Epidermal melanocyte (primary cell): ENCODE measurements around the gene TUBA4B.
A peak's percentile ranks its signal among the peaks of the same experiment; 100 is the strongest.
"Not testable (repeated sequence)": the region's sequence is repeated elsewhere in the genome, so short reads cannot be mapped to it uniquely, and the experiment has no call there.

Experiments used
- DNase-seq: peaks from one replicate; pipeline ENCODE4 v3.0.0; 2011; ENCODE audit warnings: low spot score; ENCODE audit not compliant: insufficient read length

TUBA4B gene

DNA sequence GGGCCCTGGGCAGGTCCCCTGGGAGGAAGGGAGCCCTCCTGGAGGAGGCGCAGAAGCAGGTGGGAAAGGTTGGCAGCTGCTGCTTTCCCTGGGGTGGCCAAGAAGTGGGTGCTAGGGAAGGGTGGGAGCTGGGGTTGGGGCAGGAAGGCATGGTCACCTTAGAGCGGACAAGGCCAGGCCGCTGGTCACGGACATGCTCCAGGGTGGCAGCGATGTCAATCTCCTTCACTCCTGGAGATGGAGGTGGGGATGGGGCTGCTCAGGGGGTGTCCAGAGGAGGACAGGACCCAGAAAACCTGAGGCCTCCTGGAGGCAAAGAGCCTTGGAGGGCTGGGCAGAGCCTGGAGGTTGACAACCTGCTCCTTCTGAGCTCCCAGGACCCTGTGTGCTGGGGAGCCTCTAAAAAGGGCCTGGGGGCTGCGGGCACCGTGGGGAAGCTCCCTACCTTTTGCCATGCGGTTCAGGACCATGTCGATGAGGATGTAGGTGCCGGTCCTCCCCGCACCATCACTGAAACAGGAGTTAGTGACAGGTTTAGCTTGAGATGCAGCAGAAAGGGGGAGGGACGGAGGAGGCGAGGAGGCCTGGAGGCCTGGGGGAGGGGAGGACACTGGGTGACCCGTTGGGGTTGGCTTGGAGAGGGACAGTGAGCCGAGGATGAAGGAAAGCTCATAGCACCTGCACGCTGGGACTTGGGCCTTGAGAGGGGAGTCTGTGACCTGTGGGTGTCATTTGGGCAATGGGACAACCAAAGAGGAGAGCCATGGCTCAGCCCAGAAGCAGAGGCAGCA, 37.5 kb downstream of the TUBA4B start:
- no peak for DNase-seq

DNA sequence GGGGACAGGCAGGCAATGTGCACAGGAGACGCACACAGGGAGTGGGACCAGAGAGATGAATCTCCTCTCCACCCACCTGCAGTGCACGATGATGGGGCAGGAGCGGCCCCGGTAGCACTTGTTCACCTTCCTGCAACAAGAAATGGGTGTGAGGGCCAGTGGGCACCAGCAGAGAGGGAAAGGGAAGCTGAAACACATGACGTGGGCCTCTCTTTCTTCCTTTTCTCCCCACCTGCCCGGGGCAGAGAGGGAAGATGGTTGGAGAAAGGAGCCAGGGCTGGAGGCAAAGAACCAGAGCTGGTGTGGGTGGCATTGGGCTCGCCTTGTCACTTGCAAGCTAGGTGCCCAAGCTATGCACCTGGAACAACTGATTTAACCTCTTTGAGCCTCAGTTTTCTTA, 38.4 kb downstream of the TUBA4B start:
- no peak for DNase-seq

- no peak for DNase-seq
Measured at GRCh38 chr2:219291910-219292490, 39.0 kb downstream of the TUBA4B start.

DNA sequence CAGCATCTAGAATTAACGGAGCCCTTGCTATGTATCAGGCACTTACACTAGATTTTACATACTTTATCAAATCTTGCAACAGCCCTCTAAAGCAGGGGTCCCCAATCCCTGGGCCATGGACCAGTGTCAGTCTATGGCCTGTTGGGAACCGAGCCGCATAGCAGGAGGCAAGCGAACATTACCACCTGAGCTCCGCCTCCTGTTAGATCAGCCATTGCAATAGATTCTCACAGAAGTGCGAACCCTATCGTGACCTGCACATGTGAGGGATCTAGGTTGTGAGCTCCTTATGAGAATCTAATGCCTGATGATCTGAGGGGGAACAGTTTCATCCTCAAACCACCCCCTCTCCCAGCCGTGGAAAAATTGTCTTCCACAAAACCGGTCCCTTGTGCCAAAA, 39.6 kb downstream of the TUBA4B start:
- no peak for DNase-seq

GRCh38 chr2:219293736-219294231, 40.7 kb downstream of the TUBA4B start:
- DNase-seq: no peak

DNA sequence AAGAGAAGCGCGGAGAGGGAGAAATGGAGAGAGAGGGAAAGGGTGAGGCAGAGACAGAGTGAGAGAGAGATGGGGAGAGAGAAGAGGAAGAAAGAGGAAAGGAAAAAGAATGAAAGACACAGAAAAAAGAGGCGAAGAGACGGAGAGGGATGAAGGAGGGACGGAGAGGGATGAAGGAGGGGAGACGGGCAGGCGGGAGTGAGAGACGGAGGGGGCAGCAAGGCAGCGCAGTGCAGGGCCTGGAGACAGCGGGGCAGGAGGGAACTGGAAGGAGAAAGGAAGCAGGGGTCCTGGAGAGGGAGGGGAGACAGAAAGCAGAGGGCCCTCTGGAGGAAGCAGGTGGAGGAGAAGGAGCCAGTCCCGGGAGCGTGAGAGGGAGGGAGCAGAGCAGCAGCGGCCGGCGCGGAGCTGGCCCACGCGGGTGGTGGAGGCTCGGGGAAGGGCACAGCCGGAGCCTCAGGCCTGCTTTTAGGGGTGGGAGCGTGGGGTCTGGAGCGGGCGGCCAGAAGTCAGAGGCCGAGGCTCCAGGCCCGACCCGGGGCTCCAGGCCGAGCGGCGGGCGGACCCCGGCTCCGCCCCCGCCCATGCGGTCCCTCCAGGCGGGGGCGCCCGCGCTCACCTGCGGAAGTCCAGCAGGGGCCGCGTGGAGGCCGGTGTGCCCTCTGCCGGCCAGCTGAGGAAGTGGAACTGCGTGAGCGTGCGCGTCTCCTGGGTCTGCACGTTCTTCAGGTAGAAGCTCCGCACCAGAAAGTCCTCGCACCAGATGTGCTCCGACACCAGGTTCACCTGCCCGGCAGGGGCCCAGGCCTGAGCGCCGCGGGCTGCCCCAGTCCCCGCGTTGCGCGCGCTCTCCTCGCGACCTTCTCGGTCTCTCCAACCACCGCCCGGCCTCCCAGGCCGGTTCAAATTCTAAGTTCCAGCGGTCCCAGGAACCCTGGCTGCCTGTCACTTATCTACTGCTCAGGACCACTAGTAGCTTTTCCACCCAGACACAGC, 41.6 kb downstream of the TUBA4B start:
- DNase-seq: peak; percentile 92

- no peak for DNase-seq
Measured at GRCh38 chr2:219296142-219296541, 43.1 kb downstream of the TUBA4B start.

- no peak for DNase-seq
Measured at GRCh38 chr2:219296631-219297391, 43.8 kb downstream of the TUBA4B start.

GRCh38 chr2:219297766-219298456, 44.9 kb downstream of the TUBA4B start:
- no peak for DNase-seq

- DNase-seq: peak; percentile 92
Measured at GRCh38 chr2:219298759-219299371, 45.8 kb downstream of the TUBA4B start.

DNA sequence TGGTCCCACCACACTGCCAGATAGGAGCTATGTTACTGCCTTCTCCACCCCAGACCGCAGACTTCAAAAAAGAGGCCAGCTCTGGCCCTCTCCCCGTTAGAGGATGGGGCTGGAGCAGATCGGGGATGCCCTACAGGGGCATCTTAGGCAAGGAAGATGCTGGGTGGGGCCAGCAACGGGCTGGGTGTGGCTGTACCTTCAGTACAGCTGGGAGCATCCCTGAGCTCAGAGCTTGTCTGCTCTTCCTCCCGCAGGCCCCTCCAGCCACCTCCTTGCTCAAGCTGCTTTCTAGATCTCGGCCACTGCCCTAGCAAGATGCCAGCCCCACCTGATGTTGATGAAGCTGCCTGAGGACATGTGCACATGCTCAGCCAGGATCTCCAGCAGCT, 46.3 kb downstream of the TUBA4B start:
- DNase-seq: no peak

DNA sequence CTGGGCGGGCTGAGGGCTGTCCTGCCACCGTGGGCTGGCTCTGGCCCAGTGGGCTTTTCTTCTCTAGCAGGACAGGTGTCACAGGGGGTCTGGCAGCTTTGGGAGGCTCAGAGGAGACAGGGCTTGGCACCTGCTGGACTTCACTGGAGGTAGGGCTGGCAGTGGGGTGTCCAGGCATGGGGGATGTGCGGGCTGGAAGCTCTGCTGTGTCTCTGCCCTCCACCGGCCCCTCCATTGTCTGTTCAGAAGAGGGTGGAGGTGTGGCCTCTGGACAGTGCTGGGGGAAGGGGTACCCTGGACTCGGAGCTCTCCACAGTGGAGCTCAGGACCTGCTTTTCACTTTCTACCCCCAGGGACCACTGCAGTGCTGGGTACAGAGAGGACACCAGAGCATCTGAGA, 47.0 kb downstream of the TUBA4B start:
- DNase-seq: no peak

DNA sequence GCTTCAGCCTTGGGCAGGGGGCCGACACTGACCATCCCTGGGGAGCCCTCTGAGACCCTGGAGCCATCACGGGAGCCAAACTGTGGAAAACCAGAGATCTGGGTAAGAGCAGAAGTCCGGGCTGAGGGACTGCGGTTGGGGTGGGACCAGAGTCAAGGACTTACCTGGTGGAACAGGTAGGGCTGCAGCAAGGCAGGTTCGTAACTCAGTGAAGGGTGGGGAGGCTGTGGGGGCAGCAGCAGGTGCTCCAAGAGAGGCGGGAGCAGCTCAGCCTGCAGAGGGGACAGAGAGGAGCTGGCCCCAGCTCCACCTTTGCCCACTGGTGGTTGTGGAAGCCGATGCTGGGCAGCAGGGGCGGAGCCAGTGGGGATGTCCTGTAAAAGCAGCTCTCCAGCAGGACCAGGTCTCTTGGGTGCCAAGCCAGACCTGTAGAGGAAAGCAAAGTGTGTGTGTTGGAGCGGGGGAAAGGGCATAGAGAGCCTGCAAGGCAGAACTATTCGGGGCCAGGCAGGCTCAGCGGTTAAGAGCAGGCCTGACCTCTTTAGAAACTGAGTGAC, 49.4 kb downstream of the TUBA4B start:
- no peak for DNase-seq

GRCh38 chr2:219304223-219304622, 51.2 kb downstream of the TUBA4B start:
- no peak for DNase-seq

DNA sequence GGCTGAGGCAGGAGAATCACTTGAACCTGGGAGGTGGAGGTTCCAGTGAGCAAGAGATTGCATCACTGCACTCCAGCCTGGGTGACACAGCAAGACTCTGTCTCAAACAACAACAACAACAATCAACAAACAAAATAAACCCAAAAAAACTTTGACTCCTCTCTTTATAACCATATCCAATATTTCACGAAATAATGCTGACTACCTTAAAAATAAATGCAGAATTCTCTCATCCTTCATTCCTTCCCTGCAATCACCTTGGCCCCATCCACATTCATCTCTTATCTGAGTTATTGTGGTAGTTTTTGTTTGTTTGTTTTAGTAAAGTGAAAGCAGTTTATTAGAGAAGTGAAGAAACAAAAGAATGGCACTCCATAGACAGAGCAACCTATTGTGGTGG, 53.0 kb downstream of the TUBA4B start:
- no peak for DNase-seq

- peak; percentile 78 for DNase-seq
Measured at GRCh38 chr2:219308142-219309101, 55.4 kb downstream of the TUBA4B start.

GRCh38 chr2:219309278-219309677, 56.2 kb downstream of the TUBA4B start, which contains the start of gene PTPRN:
Gene PTPRN, minus strand, starts transcription at chr2:219309401. Its CDS starts 69 bp downstream, at chr2:219309332.
- no peak for DNase-seq

DNA sequence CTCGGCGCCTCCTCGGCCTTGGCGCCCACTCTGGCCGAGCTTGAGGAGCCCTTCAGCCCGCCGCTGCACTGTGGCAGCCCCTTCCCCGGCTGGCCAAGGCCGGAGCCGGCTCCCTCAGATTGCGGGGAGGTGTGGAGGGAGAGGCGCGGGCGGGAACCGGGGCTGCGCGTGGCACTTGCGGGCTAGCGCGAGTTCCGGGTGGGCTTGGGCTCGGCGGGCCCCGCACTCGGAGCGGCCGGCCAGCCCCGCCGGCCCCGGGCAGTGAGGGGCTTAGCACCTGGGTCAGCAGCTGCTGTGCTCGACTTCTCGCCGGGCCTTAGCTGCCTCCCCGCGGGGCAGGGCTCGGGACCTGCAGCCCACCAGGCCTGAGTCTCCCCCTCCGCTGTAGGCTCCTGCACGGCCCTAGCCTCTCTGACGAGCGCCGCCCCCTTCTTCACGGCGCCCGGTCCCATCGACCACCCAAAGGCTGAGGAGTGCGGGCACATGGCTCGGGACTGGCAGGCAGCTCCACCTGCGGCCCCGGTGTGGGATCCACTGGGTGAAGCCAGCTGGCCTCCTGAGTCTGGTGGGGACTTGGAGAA, 59.7 kb downstream of the TUBA4B start:
- DNase-seq: not testable (repeated sequence)
